ENCODE results near the gene TGFBR1. TPM values are rescaled to one million over a fixed set of nuclear protein-coding genes. Genes with fewer than 3 reads are reported as not detected.

The TGFBR1 gene
- total RNA-seq, 2 donors from 2014 or later: 10.5 to 18.7 TPM

DNA sequence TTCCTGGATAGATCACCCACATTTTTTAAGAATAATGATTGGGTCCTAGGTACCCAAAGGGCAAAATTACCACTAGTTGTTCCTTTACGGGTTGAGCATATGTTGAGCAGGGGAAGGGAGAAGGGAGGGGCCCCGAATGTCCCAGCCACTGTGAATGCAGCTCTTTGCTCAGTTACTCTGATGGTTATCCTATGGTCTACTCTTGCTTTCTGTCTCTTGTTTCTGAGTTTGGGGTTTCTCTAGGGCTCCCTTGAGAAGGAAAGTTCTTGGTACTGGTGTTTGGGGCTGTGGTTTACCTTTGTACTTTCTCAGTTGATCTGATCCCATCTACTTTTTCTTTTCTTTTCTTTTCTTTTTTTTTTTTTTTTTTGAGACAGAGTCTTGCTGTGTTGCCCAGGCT, 61.2 kb downstream of the TGFBR1 start:
- no peaks in the 10 kb centered on the region for H3K36me3 ChIP-seq (replicated peaks in 1 of 2; ENCODE audit: insufficient read depth in 1 of 2, low read depth in 2 of 2)
- H3K27me3 ChIP-seq: no peaks in the 10 kb centered on the region
- H3K27ac ChIP-seq: no peak overlapping the region
- TF ChIP-seq POLR2A (IDR thresholded peaks at IDR 0.05): no peak
- TF ChIP-seq, protein P1, sequence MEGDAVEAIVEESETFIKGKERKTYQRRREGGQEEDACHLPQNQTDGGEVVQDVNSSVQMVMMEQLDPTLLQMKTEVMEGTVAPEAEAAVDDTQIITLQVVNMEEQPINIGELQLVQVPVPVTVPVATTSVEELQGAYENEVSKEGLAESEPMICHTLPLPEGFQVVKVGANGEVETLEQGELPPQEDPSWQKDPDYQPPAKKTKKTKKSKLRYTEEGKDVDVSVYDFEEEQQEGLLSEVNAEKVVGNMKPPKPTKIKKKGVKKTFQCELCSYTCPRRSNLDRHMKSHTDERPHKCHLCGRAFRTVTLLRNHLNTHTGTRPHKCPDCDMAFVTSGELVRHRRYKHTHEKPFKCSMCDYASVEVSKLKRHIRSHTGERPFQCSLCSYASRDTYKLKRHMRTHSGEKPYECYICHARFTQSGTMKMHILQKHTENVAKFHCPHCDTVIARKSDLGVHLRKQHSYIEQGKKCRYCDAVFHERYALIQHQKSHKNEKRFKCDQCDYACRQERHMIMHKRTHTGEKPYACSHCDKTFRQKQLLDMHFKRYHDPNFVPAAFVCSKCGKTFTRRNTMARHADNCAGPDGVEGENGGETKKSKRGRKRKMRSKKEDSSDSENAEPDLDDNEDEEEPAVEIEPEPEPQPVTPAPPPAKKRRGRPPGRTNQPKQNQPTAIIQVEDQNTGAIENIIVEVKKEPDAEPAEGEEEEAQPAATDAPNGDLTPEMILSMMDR (IDR thresholded peaks at IDR 0.05): no peak
- intact Hi-C loops (cut with DNase I): no loop called here
- no peaks in the 10 kb centered on the region for H3K4me1 ChIP-seq
- ATAC-seq (no peak), DNase-seq (no peak)
- H3K4me3 ChIP-seq: no peak overlapping the region
- 71 to 80% methylated on average over 2 of the region's 2 CpGs for WGBS, 2 donors
- H3K9me3 ChIP-seq: no peaks in the 10 kb centered on the region

DNA sequence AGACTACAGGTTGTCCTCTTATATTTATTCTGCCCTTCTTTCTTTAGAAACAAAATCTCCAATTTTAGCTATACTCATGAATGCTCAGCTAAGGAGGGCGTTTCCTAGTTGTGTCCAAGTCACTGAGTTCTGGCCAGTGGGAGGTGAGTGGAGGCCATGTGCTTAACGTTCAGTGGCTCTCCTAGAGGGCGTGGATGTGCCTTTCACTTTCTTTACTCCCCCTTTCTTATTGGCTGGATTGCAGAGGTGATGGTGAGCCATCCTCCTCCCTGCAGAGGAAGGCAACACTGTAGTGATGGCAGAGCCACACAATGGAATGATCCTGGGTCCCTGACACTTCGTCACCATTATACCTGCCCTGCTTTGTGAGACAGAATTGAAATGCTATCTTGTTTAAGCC, 62.2 kb downstream of the TGFBR1 start:
- ATAC-seq (no peak), DNase-seq (no peak)
- Histone ChIP-seq H3K36me3 (replicated peaks in 1 of 2; ENCODE audit: insufficient read depth in 1 of 2, low read depth in 2 of 2) (no peaks in the 10 kb centered on the region), H3K4me1 (no peaks in the 10 kb centered on the region), H3K27me3 (no peaks in the 10 kb centered on the region), H3K4me3 (no peak overlapping the region), H3K27ac (no peak overlapping the region), H3K9me3 (no peaks in the 10 kb centered on the region)
- TF ChIP-seq POLR2A (IDR thresholded peaks at IDR 0.05): no peak
- TF ChIP-seq, protein P1 (IDR thresholded peaks at IDR 0.05): no peak
- intact Hi-C loops (cut with DNase I): no loop called here
- 61 to 66% methylated on average over 4 of the region's 4 CpGs for WGBS, 2 donors

DNA sequence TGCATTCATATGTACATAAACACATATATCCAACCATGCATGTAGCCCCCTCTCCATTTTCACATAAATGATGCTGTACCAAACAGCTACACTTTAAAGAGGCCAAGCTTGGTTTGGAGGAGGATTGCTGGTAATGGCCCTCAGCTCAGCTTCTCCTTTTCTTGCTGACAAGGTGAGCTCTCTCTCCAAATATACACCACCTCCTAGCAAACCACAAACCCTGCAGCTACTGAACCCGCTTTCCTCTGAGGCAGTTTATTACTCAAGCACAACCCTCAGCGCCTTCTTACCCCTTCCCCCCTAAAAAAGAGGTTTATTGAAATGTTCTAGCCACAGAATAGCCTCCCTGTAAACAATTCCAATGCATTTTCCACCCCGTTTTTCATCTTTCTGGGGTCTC, 62.8 kb downstream of the TGFBR1 start:
- Histone ChIP-seq H3K27me3 (no peaks in the 10 kb centered on the region), H3K9me3 (no peaks in the 10 kb centered on the region), H3K4me1 (peaks cover 4% of the 10 kb centered on the region), H3K4me3 (no peak overlapping the region), H3K27ac (no peak overlapping the region), H3K36me3 (replicated peaks in 1 of 2; ENCODE audit: insufficient read depth in 1 of 2, low read depth in 2 of 2) (no peaks in the 10 kb centered on the region)
- intact Hi-C loops (cut with DNase I): no loop called here
- DNase-seq (no peak), ATAC-seq (no peak)
- WGBS, 2 donors: 42 to 74% methylated on average over 3 of the region's 3 CpGs
- no peak for TF ChIP-seq POLR2A (IDR thresholded peaks at IDR 0.05)
- TF ChIP-seq, protein P1 (IDR thresholded peaks at IDR 0.05): no peak

DNA sequence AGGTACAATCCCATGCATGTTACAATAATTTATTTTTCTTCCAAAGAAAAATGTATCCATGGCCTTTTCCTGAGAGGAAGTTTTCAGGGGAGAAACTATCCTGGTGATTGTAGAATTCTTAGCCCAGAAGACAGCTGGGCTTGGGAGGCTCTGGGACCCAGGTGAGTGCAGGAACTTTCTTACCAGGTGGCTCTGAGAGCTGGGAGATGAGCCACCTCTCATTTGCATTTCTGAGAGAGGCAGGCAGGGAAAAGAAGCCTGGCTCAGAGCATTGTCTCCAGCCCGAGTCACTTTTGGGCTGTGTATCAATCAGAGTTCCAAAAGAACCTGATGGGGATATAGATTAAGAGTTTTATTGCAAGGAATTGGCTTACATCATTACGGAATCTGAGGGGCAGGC, 64.2 kb downstream of the TGFBR1 start:
- DNase-seq (no peak), ATAC-seq (no peak)
- TF ChIP-seq, protein P1 (IDR thresholded peaks at IDR 0.05): no peak
- no peak for TF ChIP-seq POLR2A (IDR thresholded peaks at IDR 0.05)
- Histone ChIP-seq H3K4me3 (no peak overlapping the region), H3K36me3 (replicated peaks in 1 of 2; ENCODE audit: insufficient read depth in 1 of 2, low read depth in 2 of 2) (no peaks in the 10 kb centered on the region), H3K4me1 (peaks cover 6% of the 10 kb centered on the region), H3K27ac (no peak overlapping the region), H3K27me3 (no peaks in the 10 kb centered on the region), H3K9me3 (no peaks in the 10 kb centered on the region)
- intact Hi-C loops (cut with DNase I): no loop called here
- 52 to 84% methylated on average over 2 of the region's 2 CpGs for WGBS, 2 donors

DNA sequence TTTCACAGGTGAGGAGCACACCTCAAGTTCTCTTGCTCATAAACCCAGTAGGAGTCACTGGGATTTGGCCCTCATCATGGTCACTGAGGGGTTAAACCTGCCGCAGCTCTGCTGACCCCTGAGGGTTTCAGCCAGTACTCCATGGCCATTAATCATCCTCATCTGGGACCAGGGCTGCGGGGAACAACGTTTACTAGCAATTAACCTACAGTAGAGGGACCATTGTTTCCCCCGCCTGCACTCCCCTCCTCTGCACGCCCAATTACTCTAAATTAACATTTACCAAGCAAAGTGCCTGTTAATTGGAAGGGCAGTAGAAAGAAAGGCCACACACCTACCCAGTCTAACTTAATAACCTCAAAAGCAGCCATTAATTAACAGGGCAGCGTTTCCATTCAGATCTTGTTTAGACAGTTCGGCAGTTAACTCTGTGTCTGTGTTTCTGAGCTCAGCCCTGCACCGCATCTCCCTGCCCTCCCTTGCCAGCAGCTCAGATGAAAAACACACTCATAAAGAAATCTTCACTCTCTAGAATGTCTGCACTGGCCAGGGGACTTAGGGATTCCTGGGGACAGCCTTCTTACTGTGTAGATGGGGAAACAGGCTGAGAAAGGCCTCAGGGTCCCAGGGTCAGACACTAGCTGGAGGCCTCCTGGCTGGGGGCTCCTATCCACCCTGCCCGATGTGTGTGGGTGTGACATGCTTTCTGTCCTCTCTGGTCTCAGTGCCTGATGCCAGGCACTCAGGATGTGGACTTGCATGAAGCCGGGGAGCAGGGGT, 65.3 kb downstream of the TGFBR1 start:
- Histone ChIP-seq H3K4me3 (no peak overlapping the region), H3K4me1 (peaks cover 6% of the 10 kb centered on the region), H3K36me3 (replicated peaks in 1 of 2; ENCODE audit: insufficient read depth in 1 of 2, low read depth in 2 of 2) (no peaks in the 10 kb centered on the region), H3K9me3 (no peaks in the 10 kb centered on the region), H3K27ac (no peak overlapping the region), H3K27me3 (no peaks in the 10 kb centered on the region)
- WGBS, 2 donors: 49 to 50% methylated on average over 9 to 10 of the region's 10 CpGs
- intact Hi-C loops (cut with DNase I): no loop called here
- DNase-seq: no peak
- ATAC-seq: no peak
- no peak for TF ChIP-seq POLR2A (IDR thresholded peaks at IDR 0.05)
- TF ChIP-seq, protein P1 (IDR thresholded peaks at IDR 0.05): no peak

Data from body of pancreas (tissue), 4 donors.